ENCODE results near the gene ARL5C.
A peak's percentile ranks its signal among the peaks of the same experiment; 100 is the strongest.

GRCh38 chr17:39198186-39198566 is 32.2 kb upstream of the ARL5C start:
- no peak for TF ChIP-seq YY1 (IDR thresholded peaks at IDR 0.05; ENCODE audit: low read depth)
- no peak for TF ChIP-seq RAD21 (IDR thresholded peaks at IDR 0.05; ENCODE audit: low read depth)
- TF ChIP-seq CREB1 (IDR thresholded peaks at IDR 0.05; ENCODE audit: low read depth) = no peak
- no peak for TF ChIP-seq TAF1 (IDR thresholded peaks at IDR 0.05; ENCODE audit: low read depth)
- TF ChIP-seq CEBPB (IDR thresholded peaks at IDR 0.05) = 0 out of 2 replicates have a peak, but pooled peaks have one; percentile 37
- TF ChIP-seq REST (IDR thresholded peaks at IDR 0.05; ENCODE audit: low read depth) = no peak
- no peak for TF ChIP-seq FOXM1 (IDR thresholded peaks at IDR 0.05; ENCODE audit: borderline replicate concordance, low read depth)
- TF ChIP-seq MAX (IDR thresholded peaks at IDR 0.05) = no peak
- no peak for TF ChIP-seq TEAD4 (IDR thresholded peaks at IDR 0.05)
- no peak for TF ChIP-seq EGR1 (IDR thresholded peaks at IDR 0.05)
- no peak for TF ChIP-seq TCF12 (IDR thresholded peaks at IDR 0.05; ENCODE audit: low read depth)
- TF ChIP-seq EP300 (IDR thresholded peaks at IDR 0.05; ENCODE audit: borderline replicate concordance) = no peak

Measured in Ishikawa (cell line).